Pulmonary artery endothelial cell (primary cell): Measurements from ENCODE around the gene ARHGEF3. TPM values are rescaled to one million over a fixed set of nuclear protein-coding genes. Genes with fewer than 3 reads are reported as not detected.
"Not testable (repeated sequence)": the region's sequence is repeated elsewhere in the genome, so short reads cannot be mapped to it uniquely, and the experiment has no call there.

Experiments
- DNase-seq: peaks from one replicate; pipeline ENCODE4 v3.0.0-alpha.2; 2011; ENCODE audit warnings: low read depth, low spot score
- total RNA-seq: library from RNA; depleted of rRNA; stranded (reverse); fragments of >200 nt; gene quantifications from 2 replicates; pipeline ENCODE4 v1.2.3, GENCODE V29; 2014

The ARHGEF3 gene
- total RNA-seq, 1 donor from 2014 or later: 13.8 TPM

- no peak for DNase-seq
Measured at GRCh38 chr3:56737006-56737405, 64.7 kb downstream of the ARHGEF3 start.

- no peak for DNase-seq
Measured at GRCh38 chr3:56732109-56732508, 69.6 kb downstream of the ARHGEF3 start.

GRCh38 chr3:56725175-56725574 is 76.6 kb downstream of the ARHGEF3 start:
- no peak for DNase-seq

- DNase-seq: no peak
Measured at GRCh38 chr3:56724676-56725075, 77.1 kb downstream of the ARHGEF3 start.

DNA sequence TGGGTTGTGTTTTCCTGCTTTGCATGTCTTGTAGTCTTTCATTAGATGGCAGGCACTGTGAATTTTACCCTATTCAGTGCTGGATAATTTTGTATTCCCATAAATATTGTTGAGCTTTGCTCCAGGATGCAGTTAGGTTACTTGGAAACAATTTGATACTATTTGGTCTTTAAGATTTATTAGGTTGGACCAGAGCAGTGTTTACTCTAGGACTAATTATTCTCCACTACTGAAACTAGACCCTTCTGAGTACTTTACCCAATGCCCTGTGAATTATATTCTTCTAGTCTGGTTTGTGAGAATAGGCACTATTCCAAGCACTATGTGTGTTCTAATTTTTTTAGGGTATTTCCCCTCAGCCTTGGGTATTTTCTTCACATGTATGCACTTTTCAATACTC is 80.9 kb downstream of the ARHGEF3 start:
- no peak for DNase-seq

GRCh38 chr3:56718809-56719208 is 82.9 kb downstream of the ARHGEF3 start:
- not testable (repeated sequence) for DNase-seq

DNA sequence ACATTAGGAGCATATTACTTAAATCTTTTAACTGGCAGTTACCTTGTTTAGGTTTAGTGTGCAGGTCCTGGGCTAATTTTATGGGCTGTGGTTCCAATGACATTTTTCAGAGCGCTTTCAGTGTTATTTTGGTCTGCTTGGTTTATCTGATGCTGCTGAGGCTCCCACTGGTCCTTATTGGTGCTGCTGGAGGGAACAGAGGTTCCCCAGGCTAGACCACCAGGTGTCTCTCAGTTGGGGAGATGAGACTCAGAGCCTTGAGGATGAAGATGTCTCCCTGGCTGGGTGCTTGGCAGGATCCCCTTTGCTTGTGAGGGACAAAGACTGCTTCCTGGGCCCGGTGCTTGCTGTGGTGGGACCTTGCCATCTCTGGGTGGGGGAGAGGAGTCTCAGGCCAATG is 90.4 kb downstream of the ARHGEF3 start:
- no peak for DNase-seq

DNA sequence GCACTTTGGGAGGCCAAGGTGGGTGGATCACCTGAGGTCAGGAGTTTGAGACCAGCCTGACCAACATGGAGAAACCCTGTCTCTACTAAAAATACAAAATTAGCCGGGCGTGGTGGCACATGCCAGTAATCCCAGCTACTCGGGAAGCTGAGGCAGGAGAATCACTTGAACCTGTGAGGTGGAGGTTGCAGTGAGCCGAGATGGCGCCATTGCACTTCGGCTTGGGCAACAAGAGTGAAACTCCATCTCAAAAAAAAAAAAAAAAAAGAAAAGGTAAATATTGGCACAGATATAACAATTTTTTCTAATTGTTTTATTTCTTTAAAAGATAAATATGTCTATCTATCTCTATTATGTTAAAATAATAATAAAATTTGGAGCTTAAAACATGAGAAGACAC is 94.3 kb downstream of the ARHGEF3 start:
- not testable (repeated sequence) for DNase-seq

GRCh38 chr3:56706629-56707028 is 95.1 kb downstream of the ARHGEF3 start:
- DNase-seq: no peak

- DNase-seq: no peak
Measured at GRCh38 chr3:56704706-56705105, 97.0 kb downstream of the ARHGEF3 start.

- no peak for DNase-seq
Measured at GRCh38 chr3:56702490-56703315, 99.0 kb downstream of the ARHGEF3 start.

GRCh38 chr3:56700151-56700550 is 101.6 kb downstream of the ARHGEF3 start:
- DNase-seq: no peak

DNA sequence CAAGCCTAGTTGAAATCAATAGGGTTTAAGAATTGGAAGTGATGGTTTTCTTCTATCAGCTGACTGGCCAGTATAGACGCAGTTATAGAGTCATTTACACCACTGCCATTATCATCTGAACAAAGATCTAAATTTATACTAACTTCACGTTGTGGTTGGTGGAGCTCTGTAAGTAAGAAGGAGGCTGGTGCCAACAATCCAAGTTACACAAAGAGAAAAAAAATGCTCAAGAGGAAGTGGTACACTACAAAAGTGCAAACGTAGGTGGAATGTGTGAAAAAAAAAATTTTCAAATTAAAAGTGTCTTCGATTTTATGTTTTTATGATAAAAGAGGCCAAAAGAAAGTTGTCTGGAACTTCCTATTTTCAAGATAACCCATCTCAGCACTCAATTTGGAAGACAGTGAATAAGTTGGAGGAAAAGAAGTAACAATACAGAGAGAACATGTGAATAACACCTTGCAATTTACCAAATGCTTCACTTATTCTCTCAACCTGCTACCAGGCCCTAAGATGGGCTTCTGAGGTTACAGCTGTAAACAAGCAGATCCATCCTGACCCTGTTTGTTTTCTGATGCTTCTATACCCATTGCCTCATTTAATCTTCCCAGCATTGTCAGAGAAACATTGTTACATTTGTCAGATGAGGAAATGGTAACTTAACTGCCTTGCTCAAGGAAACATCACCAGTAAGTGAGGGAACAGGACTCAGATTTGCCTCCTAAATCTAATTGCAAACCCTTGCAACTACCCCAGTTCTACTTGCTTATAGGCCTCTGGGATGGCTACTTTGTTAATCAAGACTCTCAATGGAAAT is 106.7 kb downstream of the ARHGEF3 start:
- no peak for DNase-seq

- DNase-seq: no peak
Measured at GRCh38 chr3:56693750-56694149, 108.0 kb downstream of the ARHGEF3 start.

GRCh38 chr3:56692520-56693433 is 109.0 kb downstream of the ARHGEF3 start:
- not testable (repeated sequence) for DNase-seq

DNA sequence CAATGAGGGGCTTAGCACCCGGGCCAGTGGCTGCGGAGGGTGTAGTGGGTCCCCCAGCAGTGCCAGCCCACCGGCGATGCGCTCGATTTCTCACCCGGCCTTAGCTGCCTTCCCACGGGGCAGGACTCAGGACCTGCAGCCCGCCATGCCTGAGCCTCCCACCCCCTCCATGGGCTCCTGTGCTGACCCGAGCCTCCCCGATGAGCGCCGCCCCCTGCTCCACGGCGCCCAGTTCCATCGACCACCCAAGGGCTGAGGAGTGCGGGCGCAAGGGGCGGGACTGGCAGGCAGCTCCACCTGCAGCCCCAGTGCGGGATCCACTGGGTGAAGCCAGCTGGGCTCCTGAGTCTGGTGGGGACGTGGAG is 109.8 kb downstream of the ARHGEF3 start:
- DNase-seq: not testable (repeated sequence)

- DNase-seq: no peak
Measured at GRCh38 chr3:56691165-56692000, 110.4 kb downstream of the ARHGEF3 start.

DNA sequence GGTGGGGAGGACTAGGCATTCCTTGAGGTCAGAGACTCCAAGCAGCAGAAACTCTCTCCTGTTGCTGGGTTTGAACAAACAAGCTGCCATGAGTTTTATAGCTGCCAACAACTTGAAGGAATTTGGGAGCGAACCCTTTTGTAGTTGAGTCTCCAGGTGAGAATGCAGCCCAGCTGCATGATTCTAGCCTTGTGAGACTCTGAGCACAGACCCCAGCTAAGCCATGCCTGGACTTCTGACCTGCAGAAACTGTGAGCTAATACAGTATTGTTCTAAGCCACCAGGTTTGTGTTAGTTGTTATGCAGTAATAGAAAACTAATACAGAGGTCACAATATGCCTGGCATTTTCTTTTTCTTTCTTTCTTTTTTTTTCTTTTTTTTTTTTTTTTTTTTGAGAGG is 112.4 kb downstream of the ARHGEF3 start:
- no peak for DNase-seq

DNA sequence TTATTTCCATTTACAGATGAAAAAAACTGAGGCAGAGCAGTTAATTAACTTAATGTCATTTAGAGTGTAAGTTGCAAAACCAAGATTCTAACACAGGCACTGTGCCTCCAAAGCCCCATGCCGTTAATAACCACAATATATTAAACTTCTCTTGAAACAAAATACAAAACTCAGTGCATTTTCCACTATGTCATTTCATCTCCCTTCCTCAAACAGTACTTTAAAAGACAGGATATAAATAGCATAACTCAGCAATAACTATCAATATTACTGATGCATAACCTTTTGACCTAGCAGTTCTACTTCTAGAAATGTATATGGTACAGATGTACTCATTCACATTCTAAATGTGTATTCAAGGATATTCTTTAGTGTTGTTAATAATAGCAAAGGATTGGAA is 113.6 kb downstream of the ARHGEF3 start:
- no peak for DNase-seq

GRCh38 chr3:56684029-56684428 is 117.7 kb downstream of the ARHGEF3 start:
- DNase-seq: no peak
